Mesothelial cell of epicardium (in vitro differentiated cells): ENCODE results near the gene LSM12. TPM values are rescaled to one million over a fixed set of nuclear protein-coding genes. Genes with fewer than 3 reads are reported as not detected.
A peak's percentile ranks its signal among the peaks of the same experiment; 100 is the strongest.

Experiments used
- DNase-seq, 2 experiments: peaks; one replicate each; pipeline ENCODE4 v3.0.0; 2021; ENCODE audit warnings: low spot score in 2 of 2; ENCODE audit not compliant: unreplicated experiment in 2 of 2
- H3K27ac Mint-ChIP-seq: 2 replicates; pipeline ENCODE4 v1.8.0; 2021; ENCODE audit warnings: mixed read lengths
- H3K27me3 Mint-ChIP-seq: 2 replicates; pipeline ENCODE4 v1.8.0; 2021; ENCODE audit warnings: low read depth, mixed read lengths
- H3K36me3 Mint-ChIP-seq: 2 replicates; pipeline ENCODE4 v1.8.0; 2021; ENCODE audit warnings: mixed read lengths
- H3K4me1 Mint-ChIP-seq: 2 replicates; pipeline ENCODE4 v1.8.0; 2021; ENCODE audit warnings: mixed read lengths
- H3K4me3 Mint-ChIP-seq: 2 replicates; pipeline ENCODE4 v1.8.0; 2021; ENCODE audit warnings: mild to moderate bottlenecking, moderate library complexity, mixed read lengths
- H3K9me3 Mint-ChIP-seq: 2 replicates; pipeline ENCODE4 v1.8.0; 2021; ENCODE audit warnings: mixed read lengths
- total RNA-seq: library from RNA; stranded (reverse); gene quantifications from 3 replicates; pipeline ENCODE4 v1.2.1, GENCODE V29; 2021
- TF ChIP-seq, protein P1 (sequence below): fragments of 200-600 bp; sonication (generic); IDR thresholded peaks from one replicate; pipeline ENCODE4 v1.5.0; 2021; ENCODE audit warnings: antibody characterized with exemption; ENCODE audit not compliant: unreplicated experiment

The LSM12 gene
- total RNA-seq, 1 donor from 2014 or later = 58.0 TPM

DNA sequence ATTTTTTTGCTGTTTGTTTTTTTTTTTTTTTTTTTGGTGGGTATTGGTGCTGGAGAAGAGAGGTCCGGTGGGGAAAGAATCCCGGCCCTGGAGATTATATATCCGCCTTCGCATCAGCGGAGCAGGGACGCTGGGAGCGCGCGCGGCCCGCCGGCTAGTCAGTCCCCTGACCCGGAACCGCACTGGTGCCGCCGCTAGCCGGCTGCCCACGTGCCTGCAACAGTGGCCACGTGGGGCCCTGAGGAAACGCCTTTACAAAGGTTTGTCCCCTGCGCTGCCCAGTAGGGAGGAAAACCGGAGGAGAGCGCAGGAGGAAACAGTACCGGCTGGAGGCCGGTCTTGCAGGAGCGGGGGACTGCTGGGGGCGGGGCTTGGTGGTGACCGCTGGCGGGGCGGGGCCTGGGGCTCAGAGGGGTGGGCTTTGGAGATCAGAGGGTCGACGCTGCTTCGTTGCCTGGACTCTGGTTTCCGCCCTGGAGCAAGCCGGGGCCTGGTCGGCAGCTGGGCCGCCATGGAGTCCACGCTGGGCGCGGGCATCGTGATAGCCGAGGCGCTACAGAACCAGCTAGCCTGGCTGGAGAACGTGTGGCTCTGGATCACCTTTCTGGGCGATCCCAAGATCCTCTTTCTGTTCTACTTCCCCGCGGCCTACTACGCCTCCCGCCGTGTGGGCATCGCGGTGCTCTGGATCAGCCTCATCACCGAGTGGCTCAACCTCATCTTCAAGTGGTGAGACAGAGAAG is 4.2 kb upstream of the LSM12 start, which contains the start of gene G6PC3:
TSS of gene G6PC3 (plus strand) at position 281 of the 743 bp plus-strand sequence. CDS start at position 512, 231 bp downstream.
- peak; percentile 93 for DNase-seq
- Mint-ChIP-seq H3K4me3 (peak within 1 kb of the TSS; percentile 91), H3K4me1 (peaks cover 37% of the 10 kb centered on the region), H3K27me3 (no peaks in the 10 kb centered on the region), H3K27ac (peak within 1 kb of the TSS; percentile 96), H3K9me3 (no peaks in the 10 kb centered on the region), H3K36me3 (peaks cover 4% of the 10 kb centered on the region)
- TF ChIP-seq, protein P1, sequence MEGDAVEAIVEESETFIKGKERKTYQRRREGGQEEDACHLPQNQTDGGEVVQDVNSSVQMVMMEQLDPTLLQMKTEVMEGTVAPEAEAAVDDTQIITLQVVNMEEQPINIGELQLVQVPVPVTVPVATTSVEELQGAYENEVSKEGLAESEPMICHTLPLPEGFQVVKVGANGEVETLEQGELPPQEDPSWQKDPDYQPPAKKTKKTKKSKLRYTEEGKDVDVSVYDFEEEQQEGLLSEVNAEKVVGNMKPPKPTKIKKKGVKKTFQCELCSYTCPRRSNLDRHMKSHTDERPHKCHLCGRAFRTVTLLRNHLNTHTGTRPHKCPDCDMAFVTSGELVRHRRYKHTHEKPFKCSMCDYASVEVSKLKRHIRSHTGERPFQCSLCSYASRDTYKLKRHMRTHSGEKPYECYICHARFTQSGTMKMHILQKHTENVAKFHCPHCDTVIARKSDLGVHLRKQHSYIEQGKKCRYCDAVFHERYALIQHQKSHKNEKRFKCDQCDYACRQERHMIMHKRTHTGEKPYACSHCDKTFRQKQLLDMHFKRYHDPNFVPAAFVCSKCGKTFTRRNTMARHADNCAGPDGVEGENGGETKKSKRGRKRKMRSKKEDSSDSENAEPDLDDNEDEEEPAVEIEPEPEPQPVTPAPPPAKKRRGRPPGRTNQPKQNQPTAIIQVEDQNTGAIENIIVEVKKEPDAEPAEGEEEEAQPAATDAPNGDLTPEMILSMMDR = no peak

DNA sequence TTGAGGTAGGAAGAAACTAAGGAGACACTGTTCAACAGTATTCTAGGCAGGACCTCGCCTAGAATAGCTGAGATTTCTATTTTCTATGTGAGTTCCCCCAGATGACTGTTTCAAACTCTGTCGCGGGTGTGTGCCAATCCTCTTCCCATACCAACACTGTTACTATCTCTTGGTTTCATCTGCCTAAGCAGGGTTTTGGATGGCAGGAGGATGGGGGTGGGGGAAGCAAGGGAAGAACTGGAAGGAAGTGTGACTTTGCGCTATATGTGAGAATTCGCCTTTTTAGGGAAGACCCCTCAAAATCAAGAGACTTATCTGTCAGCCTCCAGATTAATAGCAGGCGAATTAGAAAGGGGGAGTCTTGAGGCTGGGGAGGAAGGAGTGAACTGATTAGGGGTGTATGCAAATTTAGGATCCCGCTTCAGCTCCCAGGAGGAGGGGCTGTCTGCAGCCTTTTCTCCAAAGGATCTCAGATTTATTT is 3.5 kb upstream of the LSM12 start:
- Mint-ChIP-seq H3K4me3 (peak overlapping the region; percentile 91), H3K27me3 (no peaks in the 10 kb centered on the region), H3K27ac (peak overlapping the region; percentile 96), H3K9me3 (no peaks in the 10 kb centered on the region), H3K36me3 (no peaks in the 10 kb centered on the region), H3K4me1 (peaks cover 41% of the 10 kb centered on the region)
- DNase-seq = peak in 1 of 2 experiments; percentile 46
- TF ChIP-seq, protein P1 = no peak

DNA sequence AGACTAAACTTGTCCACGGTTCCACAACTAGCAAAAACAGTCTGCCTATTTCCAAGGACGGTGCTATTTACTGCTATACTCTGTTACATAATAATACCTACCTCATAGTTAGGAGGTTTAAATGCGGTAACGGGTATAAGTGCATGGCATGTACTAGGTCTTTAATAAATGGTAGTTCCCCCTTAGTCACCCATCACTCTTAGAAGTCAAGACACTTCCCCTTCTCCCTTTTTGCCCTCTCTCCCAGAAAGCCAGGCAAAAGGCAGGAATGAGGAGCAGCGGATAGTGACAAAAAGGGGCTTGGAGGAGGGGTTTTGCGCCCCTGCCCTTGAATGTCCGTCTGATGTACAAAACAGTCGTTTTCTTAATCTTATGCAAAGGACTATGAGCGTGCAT is 1.1 kb upstream of the LSM12 start:
- TF ChIP-seq, protein P1 = no peak
- no peak for DNase-seq
- Mint-ChIP-seq H3K36me3 (no peaks in the 10 kb centered on the region), H3K9me3 (no peaks in the 10 kb centered on the region), H3K27ac (peak overlapping the region; percentile 99), H3K27me3 (no peaks in the 10 kb centered on the region), H3K4me3 (no peak overlapping the region), H3K4me1 (peaks cover 49% of the 10 kb centered on the region)

DNA sequence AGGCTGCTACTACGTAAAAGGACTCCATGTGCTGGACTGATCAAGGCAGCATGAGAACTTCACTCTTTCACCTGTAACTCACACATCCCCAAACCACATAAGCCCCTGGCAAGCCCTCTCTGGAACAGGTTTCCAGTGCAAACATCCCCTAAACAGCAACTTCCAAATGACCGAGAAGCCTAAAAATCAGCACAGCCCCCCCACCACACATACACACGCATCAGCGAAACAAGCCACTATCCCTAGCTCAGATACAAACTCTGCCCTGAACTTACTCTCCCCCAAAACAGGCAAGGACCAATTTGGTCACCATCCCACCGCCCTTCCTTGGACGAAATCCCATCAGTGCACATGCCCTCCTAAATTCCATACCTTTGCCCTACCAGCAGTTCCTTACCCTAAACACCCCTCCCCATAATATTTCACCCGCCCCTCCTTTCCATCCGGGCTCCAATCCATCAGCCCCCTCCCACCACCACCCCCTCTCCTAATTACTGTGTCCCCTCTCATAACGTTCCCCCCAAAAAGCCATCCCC is 735 bp downstream of the LSM12 start:
- no peak for DNase-seq
- Mint-ChIP-seq H3K27me3 (no peaks in the 10 kb centered on the region), H3K9me3 (no peaks in the 10 kb centered on the region), H3K4me3 (peak overlapping the region; percentile 90), H3K36me3 (peaks cover 8% of the 10 kb centered on the region), H3K4me1 (peaks cover 37% of the 10 kb centered on the region), H3K27ac (peak overlapping the region; percentile 99)
- TF ChIP-seq, protein P1 = no peak

DNA sequence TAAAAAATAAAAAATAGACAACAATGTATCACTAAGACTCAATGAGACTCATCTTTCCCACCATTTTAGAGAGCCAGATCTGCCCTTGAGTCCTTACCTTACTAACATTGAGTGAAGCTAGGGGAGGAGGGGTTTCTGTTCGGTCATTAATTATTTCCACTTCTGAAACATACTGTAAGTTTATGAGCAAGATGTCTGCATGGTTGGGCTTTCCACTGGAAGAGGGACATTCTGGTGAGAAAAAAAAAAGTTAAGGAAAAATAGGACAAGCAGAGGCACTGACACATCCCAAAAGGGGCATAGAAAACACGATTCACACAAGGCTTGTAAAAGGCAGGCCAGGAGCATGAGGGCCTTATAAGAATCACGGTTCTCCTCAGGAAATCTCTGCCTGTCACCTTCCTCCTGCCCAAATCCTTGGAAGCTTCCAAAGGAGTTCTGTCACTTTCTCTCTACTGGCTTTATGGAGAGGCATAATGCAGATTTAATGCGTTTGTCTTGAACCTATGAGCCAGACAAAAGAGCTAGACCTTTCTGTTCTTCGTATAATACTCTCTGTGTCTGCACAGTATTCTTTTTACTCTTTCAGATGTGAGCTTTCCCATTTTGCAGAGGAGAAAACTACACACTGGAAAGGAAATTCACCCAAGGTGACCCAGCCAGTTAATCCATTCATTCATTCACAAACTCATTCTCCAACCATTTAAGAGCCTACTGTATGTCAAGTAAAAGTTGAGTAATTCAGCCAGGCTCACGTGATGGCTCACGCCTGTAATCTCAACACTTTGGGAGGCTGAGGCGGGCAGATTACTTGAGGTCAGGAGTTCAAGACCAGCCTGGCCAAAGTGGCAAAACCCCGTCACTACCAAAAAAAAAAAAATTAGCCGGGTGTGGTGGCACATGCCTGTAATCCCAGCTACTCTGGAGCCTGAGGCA is 2.5 kb downstream of the LSM12 start:
- peak overlapping the region; percentile 28 for H3K4me3 Mint-ChIP-seq
- H3K27me3 Mint-ChIP-seq = no peaks in the 10 kb centered on the region
- H3K9me3 Mint-ChIP-seq = no peaks in the 10 kb centered on the region
- peak overlapping the region; percentile 65 for H3K27ac Mint-ChIP-seq
- TF ChIP-seq, protein P1 = no peak
- DNase-seq = no peak
- peaks cover 20% of the 10 kb centered on the region for H3K36me3 Mint-ChIP-seq
- peaks cover 28% of the 10 kb centered on the region for H3K4me1 Mint-ChIP-seq
